Measurements from ENCODE around the gene AP1S3.

The AP1S3 gene

GRCh38 chr2:223758131-223758840, 79.1 kb downstream of the AP1S3 start:
- no peak for DNase-seq

- DNase-seq, result no peak
Measured at GRCh38 chr2:223753940-223754339, 83.4 kb downstream of the AP1S3 start.

- DNase-seq, result no peak
Measured at GRCh38 chr2:223751012-223751411, 86.4 kb downstream of the AP1S3 start.

GRCh38 chr2:223747392-223748042, 89.9 kb downstream of the AP1S3 start:
- DNase-seq, result no peak

- DNase-seq, result no peak
Measured at GRCh38 chr2:223746611-223747010, 90.8 kb downstream of the AP1S3 start.

- DNase-seq, result no peak
Measured at GRCh38 chr2:223744580-223744979, 92.8 kb downstream of the AP1S3 start.

GRCh38 chr2:223740679-223741078, 96.7 kb downstream of the AP1S3 start:
- no peak for DNase-seq

GRCh38 chr2:223737207-223737606, 100.2 kb downstream of the AP1S3 start:
- no peak for DNase-seq

- no peak for DNase-seq
Measured at GRCh38 chr2:223736488-223736887, 100.9 kb downstream of the AP1S3 start.

GRCh38 chr2:223735659-223736244, 101.6 kb downstream of the AP1S3 start:
- no peak for DNase-seq

GRCh38 chr2:223735035-223735640, 102.2 kb downstream of the AP1S3 start:
- DNase-seq, result no peak

- DNase-seq, result no peak
Measured at GRCh38 chr2:223734346-223734745, 103.0 kb downstream of the AP1S3 start.

GRCh38 chr2:223732346-223732745, 105.0 kb downstream of the AP1S3 start:
- DNase-seq, result no peak

GRCh38 chr2:223731503-223731902, 105.9 kb downstream of the AP1S3 start:
- no peak for DNase-seq

GRCh38 chr2:223729781-223730180, 107.6 kb downstream of the AP1S3 start:
- no peak for DNase-seq

GRCh38 chr2:223727562-223727961, 109.8 kb downstream of the AP1S3 start:
- DNase-seq, result no peak

GRCh38 chr2:223725986-223726970, 111.1 kb downstream of the AP1S3 start:
- DNase-seq, result no peak

GRCh38 chr2:223725494-223725893, 111.9 kb downstream of the AP1S3 start:
- no peak for DNase-seq

- no peak for DNase-seq
Measured at GRCh38 chr2:223724861-223725260, 112.5 kb downstream of the AP1S3 start.

GRCh38 chr2:223723954-223724411, 113.4 kb downstream of the AP1S3 start:
- DNase-seq, result no peak

- DNase-seq, result no peak
Measured at GRCh38 chr2:223722226-223722625, 115.2 kb downstream of the AP1S3 start.

- DNase-seq, result no peak
Measured at GRCh38 chr2:223721746-223722145, 115.6 kb downstream of the AP1S3 start.
